Breast epithelium (tissue), 4 donors: ENCODE data around the gene SEMA3F. TPM values are rescaled to one million over a fixed set of nuclear protein-coding genes. Genes with fewer than 3 reads are reported as not detected.

ENCODE experiments used
- DNase-seq, 2 donors: peaks; one replicate each; pipeline ENCODE4 v3.0.0-alpha.2; 2019; ENCODE audit warnings: low spot score in 2 of 2
- H3K27ac ChIP-seq, 2 donors: fragments of 200-600 bp; sonication (generic) in 1 of 2; one replicate each; pipeline ENCODE4 v1.5.1; 2016 to 2019; ENCODE audit warnings: mild to moderate bottlenecking in 1 of 2
- H3K27me3 ChIP-seq, 2 donors: fragments of 200-600 bp; sonication (generic) in 1 of 2; one replicate each; pipeline versions ENCODE4 v1.5.1 to v1.6.0; 2017 to 2019; ENCODE audit warnings: control low read depth in 1 of 2, mild to moderate bottlenecking in 1 of 2
- H3K36me3 ChIP-seq: fragments of 200-600 bp; one replicate; pipeline ENCODE4 v1.5.1; 2019
- H3K4me1 ChIP-seq, 2 donors: fragments of 200-600 bp; sonication (generic); one replicate each; pipeline ENCODE4 v1.5.1; 2016 to 2019; ENCODE audit warnings: control low read depth in 1 of 2
- H3K4me3 ChIP-seq, 3 donors: fragments of 200-600 bp; sonication (generic); 1 replicate in 2 of 3; 2 replicates in 1 of 3; pipeline ENCODE4 v1.5.1; 2016 to 2019; ENCODE audit warnings: mild to moderate bottlenecking in 3 of 3, moderate library complexity in 2 of 3
- H3K9me3 ChIP-seq, 2 donors: fragments of 200-600 bp; sonication (generic) in 1 of 2; one replicate each; pipeline ENCODE4 v1.5.1; 2016 to 2019; ENCODE audit warnings: control low read depth in 1 of 2
- POLR2A ChIP-seq: fragments of 450-650 bp; IDR thresholded peaks from one replicate; pipeline ENCODE4 v1.6.1; 2016; ENCODE audit warnings: antibody characterized with exemption, mild to moderate bottlenecking, moderate library complexity
- POLR2AphosphoS5 ChIP-seq, 3 donors: sonication (generic); formaldehyde crosslinking; IDR thresholded peaks; one replicate each; pipeline ENCODE4 v1.6.1; 2017; ENCODE audit warnings: antibody characterized with exemption in 3 of 3
- intact Hi-C: fragments of 100-400 bp; cut with DNase I; formaldehyde crosslinking; loops from one replicate; pipeline ENCODE4 v1.15.1; 2023; ENCODE audit warnings: low total_unique reads
- total RNA-seq, 3 donors: library from RNA; depleted of rRNA; stranded (reverse); fragments of >200 nt; gene quantifications; one replicate each; pipeline ENCODE4 v1.1.0, GENCODE V29; 2016
- TF ChIP-seq, protein P1 (sequence below), 3 donors: fragments of 450-650 bp; IDR thresholded peaks; one replicate each; pipeline ENCODE4 v1.5.1; 2016 to 2017; ENCODE audit warnings: antibody characterized with exemption in 3 of 3, mild to moderate bottlenecking in 3 of 3, moderate library complexity in 3 of 3

Gene SEMA3F
- total RNA-seq, 3 donors from 2014 or later, result 7.7 to 49.8 (median 26.9) TPM

- Histone ChIP-seq H3K27ac (no peak overlapping the region), H3K4me1 (peaks cover 0 to 5% of the 10 kb centered on the region in 2 donors), H3K27me3 (peaks cover 0 to 1% of the 10 kb centered on the region in 2 donors), H3K4me3 (no peak overlapping the region), H3K36me3 (no peaks in the 10 kb centered on the region), H3K9me3 (no peaks in the 10 kb centered on the region)
- DNase-seq, result no peak
- TF ChIP-seq, protein P1, sequence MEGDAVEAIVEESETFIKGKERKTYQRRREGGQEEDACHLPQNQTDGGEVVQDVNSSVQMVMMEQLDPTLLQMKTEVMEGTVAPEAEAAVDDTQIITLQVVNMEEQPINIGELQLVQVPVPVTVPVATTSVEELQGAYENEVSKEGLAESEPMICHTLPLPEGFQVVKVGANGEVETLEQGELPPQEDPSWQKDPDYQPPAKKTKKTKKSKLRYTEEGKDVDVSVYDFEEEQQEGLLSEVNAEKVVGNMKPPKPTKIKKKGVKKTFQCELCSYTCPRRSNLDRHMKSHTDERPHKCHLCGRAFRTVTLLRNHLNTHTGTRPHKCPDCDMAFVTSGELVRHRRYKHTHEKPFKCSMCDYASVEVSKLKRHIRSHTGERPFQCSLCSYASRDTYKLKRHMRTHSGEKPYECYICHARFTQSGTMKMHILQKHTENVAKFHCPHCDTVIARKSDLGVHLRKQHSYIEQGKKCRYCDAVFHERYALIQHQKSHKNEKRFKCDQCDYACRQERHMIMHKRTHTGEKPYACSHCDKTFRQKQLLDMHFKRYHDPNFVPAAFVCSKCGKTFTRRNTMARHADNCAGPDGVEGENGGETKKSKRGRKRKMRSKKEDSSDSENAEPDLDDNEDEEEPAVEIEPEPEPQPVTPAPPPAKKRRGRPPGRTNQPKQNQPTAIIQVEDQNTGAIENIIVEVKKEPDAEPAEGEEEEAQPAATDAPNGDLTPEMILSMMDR (IDR thresholded peaks at IDR 0.05), result no peak
- TF ChIP-seq POLR2AphosphoS5 (IDR thresholded peaks at IDR 0.05), result no peak
- intact Hi-C loops, result loop anchor here (2.0 to 10.0 kb wide), 2 partner anchors 63 to 319 kb away; partner anchors contain the start of gene CAMKV
These were observed 32.6 kb downstream of the SEMA3F start for GRCh38 chr3:50187750-50188149.

DNA sequence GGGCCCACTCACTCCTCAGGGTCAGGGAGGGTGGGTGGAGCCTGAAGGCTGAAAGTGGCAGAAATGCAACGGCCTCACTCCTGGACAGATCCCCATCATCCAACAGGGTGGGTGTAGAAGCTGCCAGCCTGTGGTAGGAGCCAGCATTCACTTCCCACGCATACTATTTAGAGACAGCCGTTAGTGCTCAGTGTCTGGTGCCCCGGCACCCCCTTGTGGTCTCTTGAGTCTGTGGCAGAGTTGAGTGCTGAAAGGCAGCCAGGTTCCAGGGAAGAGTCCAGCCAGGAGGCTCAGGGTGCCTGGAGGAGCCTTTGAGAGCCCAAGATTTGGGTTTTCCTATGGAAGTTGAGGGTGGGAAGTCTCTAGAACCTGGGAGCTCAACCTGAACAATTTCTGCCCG lies 34.1 kb downstream of the SEMA3F start:
- no peaks in the 10 kb centered on the region for H3K9me3 ChIP-seq
- H3K27me3 ChIP-seq, result peaks cover 14 to 16% of the 10 kb centered on the region in 2 donors
- H3K4me1 ChIP-seq, result peaks cover 4 to 5% of the 10 kb centered on the region in 2 donors
- peak; percentile 79 to 81 for DNase-seq
- TF ChIP-seq, protein P1 (IDR thresholded peaks at IDR 0.05), result peak; percentile 52 to 89 (median 78)
- TF ChIP-seq POLR2AphosphoS5 (IDR thresholded peaks at IDR 0.05) (peak in 2 of 3 donors; percentile 38 to 39), POLR2A (no peak)
- intact Hi-C loops, result loop anchor here (10.0 kb wide), 1 partner anchor 64 kb away; no protein-coding TSS in a partner anchor
- no peak overlapping the region for H3K27ac ChIP-seq
- no peak overlapping the region for H3K4me3 ChIP-seq
- H3K36me3 ChIP-seq, result no peaks in the 10 kb centered on the region

DNA sequence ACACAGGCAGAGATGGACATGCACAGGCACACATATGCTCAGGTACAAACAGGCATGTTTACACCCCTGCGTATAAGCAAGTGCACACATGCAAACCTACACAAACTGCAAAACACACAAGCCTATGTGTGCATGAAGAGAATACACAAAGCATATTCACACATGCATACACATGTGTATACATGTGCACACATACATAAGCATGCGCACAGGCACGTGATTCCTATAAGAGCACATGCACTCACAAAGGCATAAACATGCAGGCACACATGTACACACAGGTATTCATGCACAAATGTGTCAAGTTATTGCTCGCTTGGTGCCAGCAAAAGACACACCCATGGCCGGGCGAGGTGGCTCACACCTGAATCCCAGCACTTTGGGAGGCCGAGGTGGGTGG lies 34.9 kb downstream of the SEMA3F start:
- no peaks in the 10 kb centered on the region for H3K36me3 ChIP-seq
- no peak overlapping the region for H3K27ac ChIP-seq
- H3K9me3 ChIP-seq, result no peaks in the 10 kb centered on the region
- TF ChIP-seq, protein P1 (IDR thresholded peaks at IDR 0.05), result no peak
- TF ChIP-seq POLR2AphosphoS5 (IDR thresholded peaks at IDR 0.05) (no peak), POLR2A (no peak)
- H3K27me3 ChIP-seq, result peaks cover 14 to 24% of the 10 kb centered on the region in 2 donors
- intact Hi-C loops, result loop anchor here (10.0 kb wide), 1 partner anchor 65 kb away; no protein-coding TSS in a partner anchor
- DNase-seq, result no peak
- H3K4me1 ChIP-seq, result peaks cover 0 to 4% of the 10 kb centered on the region in 2 donors
- H3K4me3 ChIP-seq, result no peak overlapping the region

DNA sequence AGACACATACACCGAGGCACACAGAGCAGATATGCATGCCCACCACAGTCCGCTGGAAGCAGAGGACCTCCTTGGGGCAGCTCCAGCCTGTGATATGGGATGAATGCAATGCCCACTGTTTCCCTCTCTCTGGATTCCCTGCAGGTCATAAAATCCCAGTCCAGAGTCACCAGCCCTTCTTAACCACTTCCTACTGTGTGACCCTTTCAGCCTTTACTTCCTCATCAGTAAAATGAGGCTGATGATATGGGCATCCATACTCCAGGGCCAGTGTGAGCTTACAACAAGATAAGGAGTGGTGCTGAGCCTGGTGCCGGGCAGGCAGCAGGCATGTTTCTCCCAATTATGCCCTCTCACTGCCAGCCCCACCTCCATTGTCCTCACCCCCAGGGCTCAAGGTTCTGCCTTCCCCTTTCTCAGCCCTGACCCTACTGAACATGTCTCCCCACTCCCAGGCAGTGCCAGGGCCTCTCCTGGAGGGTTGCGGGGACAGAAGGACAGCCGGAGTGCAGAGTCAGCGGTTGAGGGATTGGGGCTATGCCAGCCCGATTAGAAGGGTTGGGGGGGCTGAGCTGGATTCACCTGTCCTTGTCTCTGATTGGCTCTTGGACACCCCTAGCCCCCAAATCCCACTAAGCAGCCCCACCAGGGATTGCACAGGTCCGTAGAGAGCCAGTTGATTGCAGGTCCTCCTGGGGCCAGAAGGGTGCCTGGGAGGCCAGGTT lies 36.0 kb downstream of the SEMA3F start, which contains the start of gene GNAT1:
Gene GNAT1, plus strand, starts transcription at position 675 of the 725 bp plus-strand sequence. CDS start 116 bp downstream, outside the sequence.
- TF ChIP-seq POLR2A (no peak), POLR2AphosphoS5 (IDR thresholded peaks at IDR 0.05) (no peak)
- TF ChIP-seq, protein P1 (IDR thresholded peaks at IDR 0.05), result no peak
- no peak within 1 kb of the TSS for H3K27ac ChIP-seq
- no peaks in the 10 kb centered on the region for H3K36me3 ChIP-seq
- peaks cover 14 to 30% of the 10 kb centered on the region in 2 donors for H3K27me3 ChIP-seq
- H3K9me3 ChIP-seq, result no peaks in the 10 kb centered on the region
- no peak within 1 kb of the TSS for H3K4me3 ChIP-seq
- H3K4me1 ChIP-seq, result peaks cover 0 to 4% of the 10 kb centered on the region in 2 donors
- DNase-seq, result no peak
- intact Hi-C loops, result no loop called here

GRCh38 chr3:50192124-50192523 lies 37.0 kb downstream of the SEMA3F start:
- H3K9me3 ChIP-seq, result no peaks in the 10 kb centered on the region
- TF ChIP-seq, protein P1 (IDR thresholded peaks at IDR 0.05), result no peak
- TF ChIP-seq POLR2A (no peak), POLR2AphosphoS5 (IDR thresholded peaks at IDR 0.05) (no peak)
- no peaks in the 10 kb centered on the region for H3K36me3 ChIP-seq
- DNase-seq, result no peak
- peaks cover 0 to 4% of the 10 kb centered on the region in 2 donors for H3K4me1 ChIP-seq
- H3K27me3 ChIP-seq, result peaks cover 14 to 30% of the 10 kb centered on the region in 2 donors
- intact Hi-C loops, result no loop called here
- H3K27ac ChIP-seq, result no peak overlapping the region
- no peak overlapping the region for H3K4me3 ChIP-seq
